HG02852 (cell line): Measurements from ENCODE around the gene SLC25A10.

Experiments
- ATAC-seq: cut with Tn5 transposase; IDR thresholded peaks from one replicate; pipeline ENCODE4 v1.9.1; 2021; ENCODE audit warnings: mild to moderate bottlenecking, moderate library complexity; ENCODE audit not compliant: unreplicated experiment

SLC25A10 gene

GRCh38 chr17:81741594-81742452 is 29.7 kb downstream of the SLC25A10 start:
- no peak for ATAC-seq
